Measurements from ENCODE around the gene ZNF77.

Gene ZNF77

GRCh38 chr19:2981898-2982297 is 37.1 kb upstream of the ZNF77 start:
- 88% methylated on average over 5 of the region's 5 CpGs for WGBS
- Histone ChIP-seq H2AK5ac (ENCODE audit: low read length, severe bottlenecking) (no peak overlapping the region), H3K23ac (ENCODE audit: low read length in 2 of 2) (no peak overlapping the region), H3K9ac (ENCODE audit: low read length) (no peak overlapping the region), H3K27ac (ENCODE audit: low read length, poor library complexity, severe bottlenecking) (no peak overlapping the region), H3K79me1 (replicated peaks; ENCODE audit: low read length, poor library complexity, severe bottlenecking) (no peaks in the 10 kb centered on the region), H3K18ac (ENCODE audit: low read depth in 1 of 2, low read length in 2 of 2) (no peak overlapping the region), H3K4me3 (ENCODE audit: insufficient read depth in 1 of 2, low read depth in 1 of 2, low read length in 2 of 2) (no peak overlapping the region), H3K9me3 (ENCODE audit: control insufficient read depth, low read length) (no peaks in the 10 kb centered on the region), H2AFZ (ENCODE audit: low read depth, low read length) (no peak overlapping the region), H2BK15ac (ENCODE audit: low read depth, poor library complexity, severe bottlenecking) (no peak overlapping the region), H3K4me2 (ENCODE audit: low read length, poor library complexity, severe bottlenecking) (no peak overlapping the region), H3K4ac (ENCODE audit: low read depth in 1 of 2, low read length in 2 of 2) (no peak overlapping the region), H2BK120ac (ENCODE audit: low read depth, low read length) (no peak overlapping the region), H3K14ac (ENCODE audit: low read length in 2 of 2) (no peak overlapping the region), H2BK5ac (ENCODE audit: low read depth, low read length, poor library complexity, severe bottlenecking) (no peak overlapping the region), H3K27me3 (ENCODE audit: control insufficient read depth in 1 of 2, insufficient read depth in 1 of 2, low read length in 2 of 2) (peaks cover 4 to 5% of the 10 kb centered on the region in 2 experiments), H2BK12ac (ENCODE audit: low read length in 2 of 2) (no peak overlapping the region), H4K91ac (ENCODE audit: low read length) (no peak overlapping the region), H3K4me1 (ENCODE audit: control insufficient read depth, insufficient read depth, low read depth, low read length) (peaks cover 38% of the 10 kb centered on the region), H4K8ac (ENCODE audit: low read length) (no peak overlapping the region), H3K36me3 (ENCODE audit: control insufficient read depth in 1 of 2, insufficient read depth in 2 of 2, low read depth in 1 of 2, low read length in 2 of 2) (no peaks in the 10 kb centered on the region)
- no peak for DNase-seq

GRCh38 chr19:2978772-2979171 is 34.0 kb upstream of the ZNF77 start:
- Histone ChIP-seq H3K4ac (ENCODE audit: low read depth in 1 of 2, low read length in 2 of 2) (no peak overlapping the region), H2BK15ac (ENCODE audit: low read depth, poor library complexity, severe bottlenecking) (no peak overlapping the region), H2BK12ac (ENCODE audit: low read length in 2 of 2) (no peak overlapping the region), H3K18ac (ENCODE audit: low read depth in 1 of 2, low read length in 2 of 2) (no peak overlapping the region), H3K4me2 (ENCODE audit: low read length, poor library complexity, severe bottlenecking) (no peak overlapping the region), H2BK5ac (ENCODE audit: low read depth, low read length, poor library complexity, severe bottlenecking) (no peak overlapping the region), H2BK120ac (ENCODE audit: low read depth, low read length) (no peak overlapping the region), H2AK5ac (ENCODE audit: low read length, severe bottlenecking) (no peak overlapping the region), H3K23ac (ENCODE audit: low read length in 2 of 2) (no peak overlapping the region), H3K27ac (ENCODE audit: low read length, poor library complexity, severe bottlenecking) (no peak overlapping the region), H3K4me3 (ENCODE audit: insufficient read depth in 1 of 2, low read depth in 1 of 2, low read length in 2 of 2) (no peak overlapping the region), H4K91ac (ENCODE audit: low read length) (no peak overlapping the region), H2AFZ (ENCODE audit: low read depth, low read length) (no peak overlapping the region), H3K4me1 (ENCODE audit: control insufficient read depth, insufficient read depth, low read depth, low read length) (peaks cover 38% of the 10 kb centered on the region), H3K36me3 (ENCODE audit: control insufficient read depth in 1 of 2, insufficient read depth in 2 of 2, low read depth in 1 of 2, low read length in 2 of 2) (no peaks in the 10 kb centered on the region), H3K79me1 (replicated peaks; ENCODE audit: low read length, poor library complexity, severe bottlenecking) (no peaks in the 10 kb centered on the region), H3K9ac (ENCODE audit: low read length) (no peak overlapping the region), H4K8ac (ENCODE audit: low read length) (no peak overlapping the region), H3K9me3 (ENCODE audit: control insufficient read depth, low read length) (no peaks in the 10 kb centered on the region), H3K14ac (ENCODE audit: low read length in 2 of 2) (no peak overlapping the region), H3K27me3 (ENCODE audit: control insufficient read depth in 1 of 2, insufficient read depth in 1 of 2, low read length in 2 of 2) (peaks cover 0 to 4% of the 10 kb centered on the region in 2 experiments)
- 74% methylated on average over 6 of the region's 9 CpGs for WGBS
- no peak for DNase-seq

- no peak overlapping the region for H3K14ac ChIP-seq (ENCODE audit: low read length in 2 of 2)
- H3K4me1 ChIP-seq (ENCODE audit: control insufficient read depth, insufficient read depth, low read depth, low read length) = peaks cover 34% of the 10 kb centered on the region
- H3K4me2 ChIP-seq (ENCODE audit: low read length, poor library complexity, severe bottlenecking) = no peak overlapping the region
- no peak overlapping the region for H2BK5ac ChIP-seq (ENCODE audit: low read depth, low read length, poor library complexity, severe bottlenecking)
- H3K18ac ChIP-seq (ENCODE audit: low read depth in 1 of 2, low read length in 2 of 2) = peak overlapping the region; percentile 30 to 41
- no peak overlapping the region for H2BK120ac ChIP-seq (ENCODE audit: low read depth, low read length)
- H2AK5ac ChIP-seq (ENCODE audit: low read length, severe bottlenecking) = peak overlapping the region; percentile 41
- no peaks in the 10 kb centered on the region for H3K9me3 ChIP-seq (ENCODE audit: control insufficient read depth, low read length)
- H4K91ac ChIP-seq (ENCODE audit: low read length) = no peak overlapping the region
- no peak overlapping the region for H3K23ac ChIP-seq (ENCODE audit: low read length in 2 of 2)
- 87% methylated on average over 11 of the region's 11 CpGs for WGBS
- peak overlapping the region; percentile 43 to 59 for H2BK12ac ChIP-seq (ENCODE audit: low read length in 2 of 2)
- peaks cover 0 to 4% of the 10 kb centered on the region in 2 experiments for H3K27me3 ChIP-seq (ENCODE audit: control insufficient read depth in 1 of 2, insufficient read depth in 1 of 2, low read length in 2 of 2)
- H3K27ac ChIP-seq (ENCODE audit: low read length, poor library complexity, severe bottlenecking) = no peak overlapping the region
- peak overlapping the region; percentile 27 for H4K8ac ChIP-seq (ENCODE audit: low read length)
- H3K79me1 ChIP-seq (replicated peaks; ENCODE audit: low read length, poor library complexity, severe bottlenecking) = no peaks in the 10 kb centered on the region
- peak overlapping the region in 1 of 2 experiments; percentile 34 for H3K4ac ChIP-seq (ENCODE audit: low read depth in 1 of 2, low read length in 2 of 2)
- DNase-seq = no peak
- H3K9ac ChIP-seq (ENCODE audit: low read length) = no peak overlapping the region
- no peak overlapping the region for H2AFZ ChIP-seq (ENCODE audit: low read depth, low read length)
- peak overlapping the region; percentile 46 for H2BK15ac ChIP-seq (ENCODE audit: low read depth, poor library complexity, severe bottlenecking)
- no peaks in the 10 kb centered on the region for H3K36me3 ChIP-seq (ENCODE audit: control insufficient read depth in 1 of 2, insufficient read depth in 2 of 2, low read depth in 1 of 2, low read length in 2 of 2)
- H3K4me3 ChIP-seq (ENCODE audit: insufficient read depth in 1 of 2, low read depth in 1 of 2, low read length in 2 of 2) = no peak overlapping the region
Observed at GRCh38 chr19:2978166-2978767, 33.5 kb upstream of the ZNF77 start.

GRCh38 chr19:2977746-2978138 is 33.0 kb upstream of the ZNF77 start:
- H3K18ac ChIP-seq (ENCODE audit: low read depth in 1 of 2, low read length in 2 of 2) = peak overlapping the region; percentile 28 to 41
- H3K4me3 ChIP-seq (ENCODE audit: insufficient read depth in 1 of 2, low read depth in 1 of 2, low read length in 2 of 2) = peak overlapping the region in 1 of 2 experiments; percentile 28
- peak overlapping the region; percentile 71 for H2BK5ac ChIP-seq (ENCODE audit: low read depth, low read length, poor library complexity, severe bottlenecking)
- H2BK120ac ChIP-seq (ENCODE audit: low read depth, low read length) = no peak overlapping the region
- no peaks in the 10 kb centered on the region for H3K9me3 ChIP-seq (ENCODE audit: control insufficient read depth, low read length)
- H3K14ac ChIP-seq (ENCODE audit: low read length in 2 of 2) = no peak overlapping the region
- no peaks in the 10 kb centered on the region for H3K36me3 ChIP-seq (ENCODE audit: control insufficient read depth in 1 of 2, insufficient read depth in 2 of 2, low read depth in 1 of 2, low read length in 2 of 2)
- peak; percentile 18 for DNase-seq
- H4K91ac ChIP-seq (ENCODE audit: low read length) = no peak overlapping the region
- H3K79me1 ChIP-seq (replicated peaks; ENCODE audit: low read length, poor library complexity, severe bottlenecking) = no peaks in the 10 kb centered on the region
- no peak overlapping the region for H3K23ac ChIP-seq (ENCODE audit: low read length in 2 of 2)
- no peak overlapping the region for H2AFZ ChIP-seq (ENCODE audit: low read depth, low read length)
- peak overlapping the region; percentile 8 to 59 for H2BK12ac ChIP-seq (ENCODE audit: low read length in 2 of 2)
- H3K4me1 ChIP-seq (ENCODE audit: control insufficient read depth, insufficient read depth, low read depth, low read length) = peaks cover 29% of the 10 kb centered on the region
- H3K4me2 ChIP-seq (ENCODE audit: low read length, poor library complexity, severe bottlenecking) = peak overlapping the region; percentile 69
- peak overlapping the region; percentile 34 to 82 for H3K4ac ChIP-seq (ENCODE audit: low read depth in 1 of 2, low read length in 2 of 2)
- no peak overlapping the region for H3K9ac ChIP-seq (ENCODE audit: low read length)
- H3K27me3 ChIP-seq (ENCODE audit: control insufficient read depth in 1 of 2, insufficient read depth in 1 of 2, low read length in 2 of 2) = peaks cover 0 to 4% of the 10 kb centered on the region in 2 experiments
- peak overlapping the region; percentile 38 for H3K27ac ChIP-seq (ENCODE audit: low read length, poor library complexity, severe bottlenecking)
- WGBS = 41% methylated on average over 10 of the region's 10 CpGs
- peak overlapping the region; percentile 27 for H4K8ac ChIP-seq (ENCODE audit: low read length)
- peak overlapping the region; percentile 88 for H2BK15ac ChIP-seq (ENCODE audit: low read depth, poor library complexity, severe bottlenecking)
- peak overlapping the region; percentile 21 for H2AK5ac ChIP-seq (ENCODE audit: low read length, severe bottlenecking)

Data from mesenchymal stem cell (in vitro differentiated cells and primary cell).